H1 (cell line): ENCODE results near the gene WDSUB1. TPM values are rescaled to one million over a fixed set of nuclear protein-coding genes. Genes with fewer than 3 reads are reported as not detected.

ENCODE experiments used
- CBX8 ChIP-seq: fragments of 300-800, 300-1000 bp; sonication (generic); IDR thresholded peaks from 2 replicates; pipeline ENCODE4 v1.7.1; 2016; ENCODE audit warnings: low read depth, low read length, borderline replicate concordance
- HDAC6 ChIP-seq: IDR thresholded peaks from one replicate; pipeline ENCODE4 v1.7.1; 2012; ENCODE audit warnings: low read depth, mild to moderate bottlenecking, inconsistent platforms, low read length, moderate library complexity
- KDM4A ChIP-seq: IDR thresholded peaks from one replicate; pipeline ENCODE4 v1.7.1; 2012; ENCODE audit warnings: low read depth, mild to moderate bottlenecking, moderate library complexity, low read length, inconsistent platforms; ENCODE audit not compliant: severe bottlenecking
- RAD21 ChIP-seq, 2 experiments: IDR thresholded peaks in 1 of 2; conservative IDR thresholded peaks in 1 of 2; 2 replicates each; pipeline ENCODE4 v1.6.1; 2011; ENCODE audit warnings: low read depth in 2 of 2, low read length in 2 of 2, improper control_type of control experiment in 1 of 2, inconsistent platforms in 1 of 2, mild to moderate bottlenecking in 1 of 2, moderate library complexity in 1 of 2
- RBBP5 ChIP-seq: IDR thresholded peaks from 2 replicates; pipeline ENCODE4 v1.7.1; 2012; ENCODE audit warnings: low read depth, mild to moderate bottlenecking, inconsistent platforms, low read length, moderate library complexity, borderline replicate concordance
- polyA plus RNA-seq, 7 experiments: library from polyadenylated mRNA; depleted of rRNA in 3 of 7; stranded (reverse) in 5 of 7; unstranded in 2 of 7; fragments of >200 nt in 5 of 7; fragments of 200-250 nt in 2 of 7; gene quantifications; 1 replicate in 5 of 7; 2 replicates in 1 of 7; 4 replicates in 1 of 7; pipeline versions ENCODE4 v1.2.1 to v1.2.3, GENCODE V29; 2011 to 2013; ENCODE audit warnings: missing spikeins in 2 of 7, mixed read lengths in 2 of 7
- total RNA-seq: library from RNA; stranded (reverse); fragmentation: NEBNext Ultra II Directional; extraction: Animal tissue kit (Norgen Biotek cat#: 25700); gene quantifications from 2 replicates; pipeline ENCODE4 v1.2.1, GENCODE V29; 2021
- TF ChIP-seq, protein P1 (sequence below): IDR thresholded peaks from 2 replicates; pipeline ENCODE4 v1.6.1; 2012; ENCODE audit warnings: inconsistent platforms

The WDSUB1 gene
- total and polyA plus RNA-seq, 2 of the 8 experiments (the other 6 are each of a cell fraction or from before 2014, with no cell fraction given) = 5.5 to 8.0 TPM

DNA sequence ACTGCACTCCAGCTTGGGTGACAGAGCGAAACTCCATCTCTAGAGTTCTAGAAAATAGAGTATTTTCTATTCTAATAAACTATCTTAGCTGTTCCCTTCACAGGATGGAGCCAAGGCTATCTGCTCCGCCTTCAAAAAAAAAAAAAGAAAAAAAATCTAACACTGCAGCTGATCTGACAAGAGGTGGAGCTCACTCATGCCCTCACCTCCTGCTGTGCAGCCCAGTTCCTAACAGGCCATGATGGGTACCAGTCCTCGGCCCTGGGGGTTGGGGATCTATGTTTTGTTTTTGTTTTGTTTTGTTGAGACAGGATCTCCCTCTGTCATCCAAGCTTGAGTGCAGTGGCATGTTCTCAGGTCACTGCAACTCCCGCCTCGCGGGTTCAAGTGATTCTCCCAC lies 3.0 kb downstream of the WDSUB1 start (continued):
- TF ChIP-seq CBX8 = no peak
- no peak for TF ChIP-seq RBBP5
- no peak for TF ChIP-seq KDM4A
- TF ChIP-seq RAD21 (IDR thresholded peaks at IDR 0.05 in 1 of 2, conservative IDR thresholded peaks at IDR 0.05 in 1 of 2; ENCODE audit: low read depth in 2 of 2, low read length in 2 of 2) = no peak
- no peak for TF ChIP-seq HDAC6
- TF ChIP-seq, protein P1, sequence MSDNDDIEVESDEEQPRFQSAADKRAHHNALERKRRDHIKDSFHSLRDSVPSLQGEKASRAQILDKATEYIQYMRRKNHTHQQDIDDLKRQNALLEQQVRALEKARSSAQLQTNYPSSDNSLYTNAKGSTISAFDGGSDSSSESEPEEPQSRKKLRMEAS = no peak
